Activated naive CD4-positive, alpha-beta T cell treated with anti-CD3 and anti-CD28 coated beads, Interleukin-2, amount 50 U/mL, for 24 hours (primary cell): ENCODE results near the gene ING3.
"Not testable (repeated sequence)": the region's sequence is repeated elsewhere in the genome, so short reads cannot be mapped to it uniquely, and the experiment has no call there.

Source experiments
- H3K27ac Mint-ChIP-seq: one replicate; pipeline ENCODE4 v1.8.0; 2021; ENCODE audit warnings: mild to moderate bottlenecking, mixed read lengths
- H3K27me3 Mint-ChIP-seq: one replicate; pipeline ENCODE4 v1.8.0; 2021; ENCODE audit warnings: mixed read lengths
- H3K36me3 Mint-ChIP-seq: one replicate; pipeline ENCODE4 v1.8.0; 2021; ENCODE audit warnings: mixed read lengths
- H3K4me1 Mint-ChIP-seq: one replicate; pipeline ENCODE4 v1.8.0; 2021; ENCODE audit warnings: mixed read lengths
- H3K4me3 Mint-ChIP-seq: one replicate; pipeline ENCODE4 v1.8.0; 2021; ENCODE audit warnings: mild to moderate bottlenecking, mixed read lengths
- H3K9me3 Mint-ChIP-seq: one replicate; pipeline ENCODE4 v1.8.0; 2021; ENCODE audit warnings: mixed read lengths

Gene ING3

GRCh38 chr7:121002048-121002756, 51.6 kb downstream of the ING3 start:
- H3K4me1 Mint-ChIP-seq, result peaks cover 10% of the 10 kb centered on the region
- H3K27me3 Mint-ChIP-seq, result peaks cover 5% of the 10 kb centered on the region
- peaks cover 1% of the 10 kb centered on the region for H3K36me3 Mint-ChIP-seq
- no peak overlapping the region for H3K4me3 Mint-ChIP-seq
- no peak overlapping the region for H3K27ac Mint-ChIP-seq
- H3K9me3 Mint-ChIP-seq, result no peaks in the 10 kb centered on the region

GRCh38 chr7:121002757-121003200, 52.2 kb downstream of the ING3 start:
- no peaks in the 10 kb centered on the region for H3K9me3 Mint-ChIP-seq
- H3K27me3 Mint-ChIP-seq, result peaks cover 5% of the 10 kb centered on the region
- no peak overlapping the region for H3K4me3 Mint-ChIP-seq
- no peak overlapping the region for H3K27ac Mint-ChIP-seq
- H3K36me3 Mint-ChIP-seq, result peaks cover 1% of the 10 kb centered on the region
- H3K4me1 Mint-ChIP-seq, result peaks cover 10% of the 10 kb centered on the region

GRCh38 chr7:121003986-121004685, 53.6 kb downstream of the ING3 start:
- Mint-ChIP-seq H3K4me3 (no peak overlapping the region), H3K4me1 (peaks cover 10% of the 10 kb centered on the region), H3K27me3 (peaks cover 9% of the 10 kb centered on the region), H3K27ac (no peak overlapping the region), H3K36me3 (peaks cover 1% of the 10 kb centered on the region), H3K9me3 (no peaks in the 10 kb centered on the region)

- not testable (repeated sequence) for H3K27me3 Mint-ChIP-seq, H3K4me1 Mint-ChIP-seq, H3K4me3 Mint-ChIP-seq, H3K36me3 Mint-ChIP-seq, H3K9me3 Mint-ChIP-seq, H3K27ac Mint-ChIP-seq
Measured at GRCh38 chr7:121005058-121005457, 54.5 kb downstream of the ING3 start.

GRCh38 chr7:121005996-121006584, 55.5 kb downstream of the ING3 start:
- Mint-ChIP-seq H3K4me3 (no peak overlapping the region), H3K9me3 (no peaks in the 10 kb centered on the region), H3K27ac (no peak overlapping the region), H3K27me3 (peaks cover 10% of the 10 kb centered on the region), H3K4me1 (no peaks in the 10 kb centered on the region), H3K36me3 (peaks cover 1% of the 10 kb centered on the region)

- Mint-ChIP-seq H3K4me3 (no peak overlapping the region), H3K27me3 (peaks cover 10% of the 10 kb centered on the region), H3K9me3 (no peaks in the 10 kb centered on the region), H3K27ac (no peak overlapping the region), H3K36me3 (peaks cover 1% of the 10 kb centered on the region), H3K4me1 (no peaks in the 10 kb centered on the region)
Measured at GRCh38 chr7:121006711-121007315, 56.2 kb downstream of the ING3 start.

- Mint-ChIP-seq H3K27ac (no peak overlapping the region), H3K36me3 (peaks cover 1% of the 10 kb centered on the region), H3K27me3 (peaks cover 10% of the 10 kb centered on the region), H3K9me3 (no peaks in the 10 kb centered on the region), H3K4me1 (no peaks in the 10 kb centered on the region), H3K4me3 (no peak overlapping the region)
Measured at GRCh38 chr7:121008816-121009215, 58.2 kb downstream of the ING3 start.

GRCh38 chr7:121011401-121011800, 60.8 kb downstream of the ING3 start:
- H3K27ac Mint-ChIP-seq, result no peak overlapping the region
- H3K36me3 Mint-ChIP-seq, result no peaks in the 10 kb centered on the region
- H3K4me3 Mint-ChIP-seq, result no peak overlapping the region
- peaks cover 5% of the 10 kb centered on the region for H3K27me3 Mint-ChIP-seq
- H3K4me1 Mint-ChIP-seq, result no peaks in the 10 kb centered on the region
- no peaks in the 10 kb centered on the region for H3K9me3 Mint-ChIP-seq

- H3K27me3 Mint-ChIP-seq, result peaks cover 5% of the 10 kb centered on the region
- H3K36me3 Mint-ChIP-seq, result no peaks in the 10 kb centered on the region
- H3K9me3 Mint-ChIP-seq, result no peaks in the 10 kb centered on the region
- H3K4me1 Mint-ChIP-seq, result no peaks in the 10 kb centered on the region
- no peak overlapping the region for H3K27ac Mint-ChIP-seq
- H3K4me3 Mint-ChIP-seq, result no peak overlapping the region
Measured at GRCh38 chr7:121012170-121012874, 61.7 kb downstream of the ING3 start.

- H3K36me3 Mint-ChIP-seq, result no peaks in the 10 kb centered on the region
- H3K9me3 Mint-ChIP-seq, result no peaks in the 10 kb centered on the region
- H3K27me3 Mint-ChIP-seq, result peaks cover 4% of the 10 kb centered on the region
- H3K27ac Mint-ChIP-seq, result no peak overlapping the region
- H3K4me1 Mint-ChIP-seq, result no peaks in the 10 kb centered on the region
- no peak overlapping the region for H3K4me3 Mint-ChIP-seq
Measured at GRCh38 chr7:121012919-121013318, 62.3 kb downstream of the ING3 start.

- Mint-ChIP-seq H3K36me3 (no peaks in the 10 kb centered on the region), H3K9me3 (no peaks in the 10 kb centered on the region), H3K4me1 (no peaks in the 10 kb centered on the region), H3K27me3 (peaks cover 1% of the 10 kb centered on the region), H3K4me3 (no peak overlapping the region), H3K27ac (no peak overlapping the region)
Measured at GRCh38 chr7:121015560-121015959, 65.0 kb downstream of the ING3 start.

GRCh38 chr7:121016966-121017365, 66.4 kb downstream of the ING3 start:
- no peak overlapping the region for H3K27ac Mint-ChIP-seq
- H3K36me3 Mint-ChIP-seq, result no peaks in the 10 kb centered on the region
- no peak overlapping the region for H3K4me3 Mint-ChIP-seq
- no peaks in the 10 kb centered on the region for H3K9me3 Mint-ChIP-seq
- no peaks in the 10 kb centered on the region for H3K27me3 Mint-ChIP-seq
- H3K4me1 Mint-ChIP-seq, result no peaks in the 10 kb centered on the region

- H3K4me3 Mint-ChIP-seq, result no peak overlapping the region
- H3K27ac Mint-ChIP-seq, result no peak overlapping the region
- no peaks in the 10 kb centered on the region for H3K4me1 Mint-ChIP-seq
- H3K36me3 Mint-ChIP-seq, result no peaks in the 10 kb centered on the region
- no peaks in the 10 kb centered on the region for H3K9me3 Mint-ChIP-seq
- no peaks in the 10 kb centered on the region for H3K27me3 Mint-ChIP-seq
Measured at GRCh38 chr7:121017586-121017985, 67.0 kb downstream of the ING3 start.

GRCh38 chr7:121019018-121019417, 68.4 kb downstream of the ING3 start:
- Mint-ChIP-seq H3K36me3 (no peaks in the 10 kb centered on the region), H3K27ac (no peak overlapping the region), H3K4me1 (no peaks in the 10 kb centered on the region), H3K4me3 (no peak overlapping the region), H3K27me3 (no peaks in the 10 kb centered on the region), H3K9me3 (no peaks in the 10 kb centered on the region)

GRCh38 chr7:121020249-121020988, 69.8 kb downstream of the ING3 start:
- peaks cover 4% of the 10 kb centered on the region for H3K27me3 Mint-ChIP-seq
- H3K36me3 Mint-ChIP-seq, result no peaks in the 10 kb centered on the region

More at GRCh38 chr7:121020249-121020988, 69.8 kb downstream of the ING3 start:
- no peaks in the 10 kb centered on the region for H3K9me3 Mint-ChIP-seq
- no peak overlapping the region for H3K4me3 Mint-ChIP-seq
- no peaks in the 10 kb centered on the region for H3K4me1 Mint-ChIP-seq
- no peak overlapping the region for H3K27ac Mint-ChIP-seq
